HUES48 (cell line): ENCODE measurements around the gene LRBA.

Source experiments
- H3K27ac ChIP-seq: one replicate; pipeline ENCODE4 v1.7.0; 2013; ENCODE audit warnings: low read depth, low read length, inconsistent platforms
- H3K27me3 ChIP-seq: 2 replicates; pipeline ENCODE4 v1.6.1; 2013; ENCODE audit warnings: mild to moderate bottlenecking, low read length; ENCODE audit not compliant: control insufficient read depth, insufficient read depth
- H3K36me3 ChIP-seq: 2 replicates; pipeline ENCODE4 v1.6.1; 2013; ENCODE audit warnings: low read length; ENCODE audit not compliant: control insufficient read depth, insufficient read depth
- H3K4me1 ChIP-seq: 2 replicates; pipeline ENCODE4 v1.6.1; 2013; ENCODE audit warnings: mild to moderate bottlenecking, low read length; ENCODE audit not compliant: control insufficient read depth, insufficient read depth
- H3K4me3 ChIP-seq: 2 replicates; pipeline ENCODE4 v1.5.1; 2013; ENCODE audit warnings: mild to moderate bottlenecking, low read depth, low read length
- H3K9ac ChIP-seq: 2 replicates; pipeline ENCODE4 v1.6.1; 2013; ENCODE audit warnings: mild to moderate bottlenecking, low read depth, low read length, moderate library complexity
- H3K9me3 ChIP-seq: 2 replicates; pipeline ENCODE4 v1.6.1; 2013; ENCODE audit warnings: low read length; ENCODE audit not compliant: control insufficient read depth, insufficient read depth

Gene LRBA

GRCh38 chr4:150379454-150379853 lies 635.6 kb downstream of the LRBA start:
- no peaks in the 10 kb centered on the region for H3K9me3 ChIP-seq
- peaks cover 9% of the 10 kb centered on the region for H3K4me1 ChIP-seq
- H3K27me3 ChIP-seq = no peaks in the 10 kb centered on the region
- H3K27ac ChIP-seq = no peak overlapping the region
- no peaks in the 10 kb centered on the region for H3K36me3 ChIP-seq
- no peak overlapping the region for H3K9ac ChIP-seq
- no peak overlapping the region for H3K4me3 ChIP-seq

GRCh38 chr4:150375025-150375424 lies 640.1 kb downstream of the LRBA start:
- H3K27ac ChIP-seq = no peak overlapping the region
- H3K4me3 ChIP-seq = no peak overlapping the region
- no peaks in the 10 kb centered on the region for H3K36me3 ChIP-seq
- no peaks in the 10 kb centered on the region for H3K4me1 ChIP-seq
- no peak overlapping the region for H3K9ac ChIP-seq
- no peaks in the 10 kb centered on the region for H3K9me3 ChIP-seq
- H3K27me3 ChIP-seq = peaks cover 4% of the 10 kb centered on the region

GRCh38 chr4:150371869-150372268 lies 643.2 kb downstream of the LRBA start:
- peaks cover 14% of the 10 kb centered on the region for H3K4me1 ChIP-seq
- H3K4me3 ChIP-seq = no peak overlapping the region
- H3K36me3 ChIP-seq = no peaks in the 10 kb centered on the region
- H3K9ac ChIP-seq = no peak overlapping the region
- no peaks in the 10 kb centered on the region for H3K9me3 ChIP-seq
- no peak overlapping the region for H3K27ac ChIP-seq
- peaks cover 32% of the 10 kb centered on the region for H3K27me3 ChIP-seq

DNA sequence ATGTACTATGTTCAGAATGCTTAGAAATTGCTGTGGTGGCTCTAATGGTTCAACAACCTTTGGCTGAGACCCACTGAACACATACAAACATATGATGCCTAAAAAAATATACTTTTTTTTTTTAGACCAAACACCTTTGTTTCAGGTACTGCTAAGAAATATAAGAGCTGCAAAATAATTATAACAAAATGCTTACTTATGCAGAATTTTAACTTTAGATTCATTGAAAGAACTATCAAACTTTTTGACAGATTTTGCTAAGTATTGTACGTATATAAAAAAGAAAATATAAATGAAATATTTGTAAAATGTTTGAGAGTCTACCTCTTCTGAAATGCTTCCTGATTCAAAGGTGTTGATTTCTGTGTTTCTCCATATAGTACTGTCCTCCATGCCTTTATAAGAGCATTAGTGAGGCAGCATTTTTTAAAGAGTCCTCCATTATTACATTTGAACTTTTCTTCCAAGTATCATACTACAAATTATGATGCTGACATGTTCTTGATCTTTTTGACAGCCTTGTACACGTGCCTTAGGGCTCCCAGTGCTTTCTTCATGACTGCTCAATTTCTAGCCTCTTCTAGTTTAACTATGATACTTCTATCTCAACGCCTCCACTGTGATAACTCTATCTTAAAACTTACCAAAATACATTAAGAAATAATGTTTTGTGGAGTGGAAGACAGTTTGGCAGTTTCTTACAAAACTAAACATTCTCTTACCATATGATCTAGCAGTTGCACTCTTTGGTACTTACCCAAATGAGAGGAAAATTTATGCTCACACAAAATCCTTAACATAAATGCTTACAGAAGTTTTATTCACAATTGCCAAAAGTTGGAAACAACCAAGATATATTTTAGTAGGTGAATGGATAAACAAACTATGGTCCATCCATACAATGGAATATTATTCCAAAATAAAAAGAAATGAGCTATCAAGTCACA lies 645.4 kb downstream of the LRBA start:
- Histone ChIP-seq H3K9me3 (no peaks in the 10 kb centered on the region), H3K36me3 (no peaks in the 10 kb centered on the region), H3K4me3 (no peak overlapping the region), H3K27ac (no peak overlapping the region), H3K9ac (no peak overlapping the region), H3K4me1 (peaks cover 27% of the 10 kb centered on the region), H3K27me3 (peaks cover 32% of the 10 kb centered on the region)

DNA sequence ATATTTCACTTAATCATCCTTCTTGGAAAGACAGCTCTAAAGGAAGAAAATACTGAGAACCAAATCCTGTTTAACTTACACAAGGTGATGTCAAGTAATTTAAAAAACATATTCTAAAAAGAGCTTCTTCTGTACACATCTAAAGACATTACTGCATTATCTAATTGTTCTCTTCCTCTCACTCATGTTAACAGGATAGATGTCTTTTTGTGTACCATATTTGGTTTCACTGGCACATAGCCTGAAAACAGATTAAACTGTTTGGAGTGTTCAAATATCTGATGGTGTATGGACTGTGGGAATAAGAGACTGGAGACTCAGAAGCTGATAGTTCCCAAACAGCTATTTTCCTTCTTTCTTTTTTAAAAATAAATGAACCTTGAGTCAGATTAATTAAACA lies 646.4 kb downstream of the LRBA start:
- Histone ChIP-seq H3K9me3 (no peaks in the 10 kb centered on the region), H3K9ac (no peak overlapping the region), H3K36me3 (no peaks in the 10 kb centered on the region), H3K4me3 (no peak overlapping the region), H3K27ac (no peak overlapping the region), H3K4me1 (peaks cover 27% of the 10 kb centered on the region), H3K27me3 (peaks cover 32% of the 10 kb centered on the region)

DNA sequence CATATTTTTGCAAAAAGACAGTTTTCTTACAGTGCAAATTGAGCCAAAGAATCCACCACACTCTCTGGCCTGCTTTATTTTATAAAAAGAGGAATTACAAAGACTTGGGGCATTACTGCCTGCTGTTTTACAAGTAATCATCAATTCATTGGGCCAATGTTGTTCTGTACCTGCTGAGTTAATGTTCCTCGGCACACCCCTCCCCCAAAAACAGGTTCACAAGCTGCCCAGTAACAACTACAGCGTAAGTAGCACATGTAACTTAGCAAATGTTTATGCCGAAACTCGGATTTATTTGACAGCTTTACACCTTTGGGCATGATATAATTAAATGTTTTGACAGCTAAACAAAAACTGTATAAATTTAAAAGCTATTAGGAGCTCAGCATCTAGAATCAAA lies 647.8 kb downstream of the LRBA start:
- Histone ChIP-seq H3K36me3 (no peaks in the 10 kb centered on the region), H3K4me1 (peaks cover 27% of the 10 kb centered on the region), H3K9ac (no peak overlapping the region), H3K27ac (peak overlapping the region; percentile 87), H3K27me3 (peaks cover 32% of the 10 kb centered on the region), H3K9me3 (no peaks in the 10 kb centered on the region), H3K4me3 (peak overlapping the region; percentile 48)

DNA sequence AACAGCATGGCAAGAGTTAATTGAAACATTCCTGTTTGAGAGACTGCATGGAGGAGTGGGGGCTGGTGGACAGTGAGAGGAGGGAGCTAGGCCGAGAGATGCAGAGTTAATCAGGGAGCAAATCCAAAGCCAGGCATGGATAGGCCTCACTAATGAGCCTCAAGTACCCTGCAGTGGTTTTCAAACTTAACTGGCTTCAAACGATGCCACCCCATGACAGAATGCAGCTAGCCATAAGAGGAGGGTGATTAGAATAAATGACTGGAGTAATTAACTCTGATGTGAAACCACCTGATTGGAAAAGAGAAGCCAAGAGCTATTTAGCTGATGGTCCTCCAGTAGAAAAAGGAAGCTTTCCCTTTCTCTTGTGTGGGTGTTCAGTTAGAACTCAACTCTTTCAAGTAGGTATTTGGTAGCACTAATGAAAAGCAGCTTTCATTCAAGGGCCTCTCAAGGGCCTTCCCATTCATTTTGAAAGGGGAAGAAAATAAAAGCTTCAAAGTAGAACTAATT lies 648.5 kb downstream of the LRBA start:
- no peaks in the 10 kb centered on the region for H3K9me3 ChIP-seq
- H3K36me3 ChIP-seq = no peaks in the 10 kb centered on the region
- no peak overlapping the region for H3K9ac ChIP-seq
- peaks cover 27% of the 10 kb centered on the region for H3K4me1 ChIP-seq
- peaks cover 32% of the 10 kb centered on the region for H3K27me3 ChIP-seq
- H3K4me3 ChIP-seq = peak overlapping the region; percentile 39
- H3K27ac ChIP-seq = peak overlapping the region; percentile 87

DNA sequence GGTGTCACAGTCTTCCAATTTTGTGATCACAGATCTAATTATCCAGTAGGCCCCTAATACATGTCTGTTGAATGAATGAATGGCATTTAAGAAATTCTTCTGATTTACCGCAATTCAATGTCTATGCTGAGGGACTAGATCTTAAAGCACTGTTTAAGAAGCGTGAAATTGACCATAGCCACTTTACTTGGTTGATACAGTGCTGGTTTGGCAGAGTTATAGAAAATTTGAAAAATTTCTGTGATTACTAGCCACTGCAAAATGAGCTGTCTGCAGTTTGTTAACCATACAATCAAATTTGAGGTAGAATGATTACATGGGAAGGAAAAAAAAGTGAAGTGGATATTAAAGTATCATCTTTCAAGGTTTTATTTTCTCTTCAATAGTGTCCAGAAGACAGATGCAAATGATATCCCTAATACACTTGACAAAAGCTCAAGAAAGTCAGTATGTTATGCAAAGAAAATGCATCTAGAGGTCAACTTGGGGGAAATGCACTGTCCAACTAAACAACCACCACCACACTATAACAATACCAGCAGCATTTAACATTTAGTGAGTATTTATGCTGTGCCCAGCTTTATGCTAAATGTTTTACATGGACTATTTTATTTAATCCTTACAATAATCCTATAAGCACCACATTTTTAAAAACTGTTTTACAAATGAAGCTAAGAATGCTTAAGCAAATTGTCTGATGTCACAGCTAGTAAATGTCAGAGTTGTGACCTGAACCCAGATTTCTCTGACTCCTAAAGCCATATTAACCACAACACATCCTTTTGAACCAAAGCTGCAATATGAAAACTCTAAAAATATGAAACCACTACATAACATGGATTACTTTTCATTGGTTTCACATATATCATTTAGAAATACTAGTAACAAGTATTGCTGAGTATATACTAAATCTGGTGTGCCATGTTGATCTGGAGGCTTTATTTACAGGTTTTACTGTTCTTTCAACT lies 651.1 kb downstream of the LRBA start:
- H3K9ac ChIP-seq = no peak overlapping the region

DNA sequence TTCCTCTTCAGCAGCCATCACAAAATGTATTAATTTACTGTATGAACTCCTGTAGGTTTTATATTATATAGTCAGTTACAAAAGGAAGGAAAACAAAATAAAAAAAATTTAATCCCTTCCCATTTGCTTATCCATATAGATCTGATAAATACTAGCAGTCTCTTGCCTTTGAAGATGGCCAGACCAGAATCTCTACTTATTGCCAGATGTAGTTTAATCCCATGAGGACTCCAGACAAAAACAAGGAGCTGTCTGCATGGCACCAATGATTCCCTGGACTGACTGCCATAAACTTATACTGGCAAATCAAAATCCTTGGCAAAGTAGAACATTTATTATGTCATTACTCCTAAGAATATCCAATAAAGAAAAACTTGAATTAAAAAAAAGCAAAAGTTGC lies 656.4 kb downstream of the LRBA start:
- H3K4me3 ChIP-seq = no peak overlapping the region
- no peaks in the 10 kb centered on the region for H3K9me3 ChIP-seq
- H3K36me3 ChIP-seq = no peaks in the 10 kb centered on the region
- no peaks in the 10 kb centered on the region for H3K4me1 ChIP-seq
- H3K27me3 ChIP-seq = no peaks in the 10 kb centered on the region
- H3K9ac ChIP-seq = no peak overlapping the region
- H3K27ac ChIP-seq = no peak overlapping the region

More for the DNA sequence above, 651.1 kb downstream of the LRBA start:
- Histone ChIP-seq H3K27me3 (peaks cover 17% of the 10 kb centered on the region), H3K4me3 (no peak overlapping the region), H3K36me3 (no peaks in the 10 kb centered on the region), H3K27ac (no peak overlapping the region), H3K4me1 (peaks cover 27% of the 10 kb centered on the region), H3K9me3 (no peaks in the 10 kb centered on the region)

GRCh38 chr4:150357829-150358228 lies 657.3 kb downstream of the LRBA start:
- no peaks in the 10 kb centered on the region for H3K36me3 ChIP-seq
- H3K9me3 ChIP-seq = no peaks in the 10 kb centered on the region
- no peak overlapping the region for H3K4me3 ChIP-seq
- H3K27ac ChIP-seq = no peak overlapping the region
- H3K4me1 ChIP-seq = no peaks in the 10 kb centered on the region
- H3K27me3 ChIP-seq = no peaks in the 10 kb centered on the region
- H3K9ac ChIP-seq = no peak overlapping the region
